ENCODE measurements around the gene PLXNA3. TPM values are rescaled to one million over a fixed set of nuclear protein-coding genes. Genes with fewer than 3 reads are reported as not detected.
A peak's percentile ranks its signal among the peaks of the same experiment; 100 is the strongest.

PLXNA3 gene
- polyA plus RNA-seq, 1 experiment, result 20.5 TPM

DNA sequence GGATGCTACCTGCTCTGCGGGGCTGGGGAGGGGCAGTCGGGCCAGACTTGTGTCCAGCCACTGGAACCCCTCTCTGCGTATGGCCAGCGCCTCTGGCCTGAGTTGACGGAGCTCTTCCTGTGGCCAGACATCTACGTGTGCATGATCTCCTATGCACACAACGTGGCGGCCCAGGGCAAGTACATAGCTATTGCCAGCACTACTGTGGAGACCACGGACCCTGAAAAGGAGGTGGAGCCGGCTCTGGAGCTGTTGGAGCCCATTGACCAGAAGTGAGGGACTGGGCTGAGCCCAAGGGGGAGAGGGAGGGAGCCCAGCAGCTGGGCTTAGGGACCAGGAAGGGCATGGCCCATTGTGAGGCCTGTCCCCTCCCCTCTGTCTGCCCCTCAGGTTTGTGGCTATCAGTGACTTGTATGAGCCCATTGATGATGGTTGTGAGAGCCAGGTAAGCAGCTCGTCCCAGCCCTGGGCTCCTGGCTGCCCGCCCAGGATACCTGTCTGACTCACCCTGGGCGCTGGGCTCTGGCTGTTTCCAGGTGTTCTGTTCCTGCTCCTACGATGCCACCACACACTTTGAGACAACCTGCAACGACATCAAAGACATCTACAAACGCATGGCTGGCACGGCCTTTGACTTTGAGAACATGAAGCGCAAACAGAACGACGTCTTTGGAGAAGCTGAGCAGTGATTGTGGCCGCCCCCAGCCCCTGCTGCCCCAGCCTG lies 15.9 kb upstream of the PLXNA3 start:
- TF ChIP-seq, protein P1, sequence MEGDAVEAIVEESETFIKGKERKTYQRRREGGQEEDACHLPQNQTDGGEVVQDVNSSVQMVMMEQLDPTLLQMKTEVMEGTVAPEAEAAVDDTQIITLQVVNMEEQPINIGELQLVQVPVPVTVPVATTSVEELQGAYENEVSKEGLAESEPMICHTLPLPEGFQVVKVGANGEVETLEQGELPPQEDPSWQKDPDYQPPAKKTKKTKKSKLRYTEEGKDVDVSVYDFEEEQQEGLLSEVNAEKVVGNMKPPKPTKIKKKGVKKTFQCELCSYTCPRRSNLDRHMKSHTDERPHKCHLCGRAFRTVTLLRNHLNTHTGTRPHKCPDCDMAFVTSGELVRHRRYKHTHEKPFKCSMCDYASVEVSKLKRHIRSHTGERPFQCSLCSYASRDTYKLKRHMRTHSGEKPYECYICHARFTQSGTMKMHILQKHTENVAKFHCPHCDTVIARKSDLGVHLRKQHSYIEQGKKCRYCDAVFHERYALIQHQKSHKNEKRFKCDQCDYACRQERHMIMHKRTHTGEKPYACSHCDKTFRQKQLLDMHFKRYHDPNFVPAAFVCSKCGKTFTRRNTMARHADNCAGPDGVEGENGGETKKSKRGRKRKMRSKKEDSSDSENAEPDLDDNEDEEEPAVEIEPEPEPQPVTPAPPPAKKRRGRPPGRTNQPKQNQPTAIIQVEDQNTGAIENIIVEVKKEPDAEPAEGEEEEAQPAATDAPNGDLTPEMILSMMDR (IDR thresholded peaks at IDR 0.05; ENCODE audit: low read depth, low read length), result no peak
- ChIA-PET CTCF (no interaction called here), POLR2A (no interaction called here)
- Histone ChIP-seq H3K27ac (ENCODE audit: low read depth, low read length) (no peak overlapping the region), H3K9me3 (ENCODE audit: control insufficient read depth, insufficient read depth, low read length) (no peaks in the 10 kb centered on the region), H3K4me3 (ENCODE audit: low read depth, low read length) (no peak overlapping the region), H3K27me3 (ENCODE audit: control insufficient read depth, insufficient read depth, low read length) (no peaks in the 10 kb centered on the region)
- no peak for DNase-seq (ENCODE audit: low read depth, low spot score)

DNA sequence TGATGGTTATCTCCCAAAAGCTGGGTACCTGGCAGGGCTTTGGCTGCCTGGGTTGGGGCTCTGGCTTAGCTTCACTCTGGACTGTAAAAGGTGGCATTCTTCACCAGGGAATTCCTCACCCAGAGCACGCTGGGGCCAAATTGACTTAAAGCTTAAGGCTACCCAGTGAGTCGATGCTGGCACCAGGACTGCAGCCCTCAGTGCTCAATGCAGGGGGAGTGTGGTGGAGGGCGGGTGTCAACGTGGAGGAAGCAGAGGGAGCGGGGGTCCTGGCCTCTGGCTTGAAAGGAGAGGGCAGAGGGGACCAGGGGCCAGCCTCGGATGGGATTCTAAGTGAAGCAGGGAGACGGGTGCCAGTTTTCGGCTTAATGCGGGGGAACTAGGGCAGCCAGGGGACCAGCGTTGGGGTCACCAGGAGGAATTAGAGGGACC lies 14.6 kb upstream of the PLXNA3 start:
- ChIA-PET CTCF (no interaction called here), POLR2A (no interaction called here)
- no peaks in the 10 kb centered on the region for H3K27me3 ChIP-seq (ENCODE audit: control insufficient read depth, insufficient read depth, low read length)
- peak overlapping the region; percentile 73 for H3K27ac ChIP-seq (ENCODE audit: low read depth, low read length)
- H3K4me3 ChIP-seq (ENCODE audit: low read depth, low read length), result peak overlapping the region; percentile 38
- DNase-seq (ENCODE audit: low read depth, low spot score), result no peak
- TF ChIP-seq, protein P1 (IDR thresholded peaks at IDR 0.05; ENCODE audit: low read depth, low read length), result no peak
- no peaks in the 10 kb centered on the region for H3K9me3 ChIP-seq (ENCODE audit: control insufficient read depth, insufficient read depth, low read length)

DNA sequence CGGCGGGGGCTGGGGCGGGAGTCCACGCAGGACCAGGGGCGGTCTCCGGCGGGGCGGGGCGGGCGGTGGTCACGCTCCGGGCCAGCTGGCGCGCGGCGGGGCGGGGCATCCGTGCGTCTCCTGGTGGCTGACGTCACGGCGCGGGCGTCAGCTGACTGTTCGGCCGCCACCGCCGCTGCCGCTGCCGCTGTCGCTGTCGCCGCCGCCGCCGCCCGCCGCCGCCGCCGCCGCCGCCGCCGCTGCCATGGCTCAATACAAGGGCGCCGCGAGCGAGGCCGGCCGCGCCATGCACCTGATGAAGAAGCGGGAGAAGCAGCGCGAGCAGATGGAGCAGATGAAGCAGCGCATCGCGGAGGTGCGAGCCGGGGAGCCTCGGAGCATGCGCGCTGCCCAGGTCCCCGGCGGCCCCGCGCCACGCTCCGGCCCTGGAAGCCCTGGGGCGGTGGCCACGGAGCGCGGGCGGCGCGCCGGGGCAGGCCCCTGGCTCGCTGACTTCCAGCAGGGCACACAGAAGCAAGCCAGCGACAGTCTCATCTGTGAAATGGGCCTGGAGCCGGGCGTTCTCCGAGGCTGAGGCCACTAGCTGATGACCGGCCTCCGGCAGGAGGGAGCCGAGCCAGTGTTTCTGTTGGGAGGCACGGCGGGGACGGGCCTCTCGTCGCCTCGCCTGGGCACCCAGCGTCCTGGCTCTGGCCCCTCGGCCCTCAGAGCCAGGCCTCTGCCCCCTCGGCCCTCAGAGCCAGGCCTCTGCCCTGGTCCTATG lies 13.9 kb upstream of the PLXNA3 start, which contains the start of gene FAM50A:
TSS of gene FAM50A (plus strand) at position 150 of the 763 bp plus-strand sequence. CDS start at position 245, 95 bp downstream.
- TF ChIP-seq, protein P1 (IDR thresholded peaks at IDR 0.05; ENCODE audit: low read depth, low read length), result no peak
- CTCF ChIA-PET, result interaction anchor here (0.6 kb wide), 2 partner anchors 8 to 757 kb away, joined by 3 read pairs; no protein-coding TSS in a partner anchor
- POLR2A ChIA-PET, result no interaction called here
- H3K4me3 ChIP-seq (ENCODE audit: low read depth, low read length), result peak within 1 kb of the TSS; percentile 66
- no peaks in the 10 kb centered on the region for H3K27me3 ChIP-seq (ENCODE audit: control insufficient read depth, insufficient read depth, low read length)
- no peaks in the 10 kb centered on the region for H3K9me3 ChIP-seq (ENCODE audit: control insufficient read depth, insufficient read depth, low read length)
- H3K27ac ChIP-seq (ENCODE audit: low read depth, low read length), result peak within 1 kb of the TSS; percentile 73
- no peak for DNase-seq (ENCODE audit: low read depth, low spot score)

DNA sequence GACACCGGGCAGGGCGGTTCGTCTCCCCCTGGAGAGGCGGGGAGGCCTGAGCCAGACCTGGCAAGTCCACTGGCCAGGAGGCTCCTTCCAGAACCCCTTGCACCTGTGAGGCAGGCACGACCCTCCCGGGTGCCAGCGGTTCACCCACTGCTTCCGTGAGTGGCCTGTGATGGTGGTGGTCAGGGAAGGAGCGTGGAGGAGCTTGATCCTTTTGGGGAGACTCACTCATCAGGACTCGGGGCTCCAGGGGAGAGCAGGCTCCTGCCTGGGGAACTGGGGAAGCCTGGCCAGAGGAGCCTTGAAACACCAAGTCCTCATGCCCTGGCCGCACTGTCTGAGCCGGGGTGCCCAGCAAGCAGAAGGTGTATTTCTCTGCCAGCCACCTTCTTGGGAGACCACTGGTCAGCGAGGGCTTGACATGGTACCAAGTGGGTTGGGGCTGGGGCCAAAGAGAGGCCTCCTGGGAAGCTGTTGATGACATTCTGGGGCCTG lies 13.3 kb upstream of the PLXNA3 start:
- ChIA-PET POLR2A (interaction anchor here (0.6 kb wide), 1 partner anchor 66 kb away, joined by 4 read pairs; the partner anchor contains the start of gene EMD), CTCF (interaction anchor here (0.6 kb wide), 1 partner anchor 758 kb away, joined by 3 read pairs; no protein-coding TSS in a partner anchor)
- H3K4me3 ChIP-seq (ENCODE audit: low read depth, low read length), result peak overlapping the region; percentile 66
- TF ChIP-seq, protein P1 (IDR thresholded peaks at IDR 0.05; ENCODE audit: low read depth, low read length), result no peak
- H3K27ac ChIP-seq (ENCODE audit: low read depth, low read length), result no peak overlapping the region
- no peak for DNase-seq (ENCODE audit: low read depth, low spot score)
- no peaks in the 10 kb centered on the region for H3K9me3 ChIP-seq (ENCODE audit: control insufficient read depth, insufficient read depth, low read length)
- H3K27me3 ChIP-seq (ENCODE audit: control insufficient read depth, insufficient read depth, low read length), result no peaks in the 10 kb centered on the region
